GM19035 (cell line): ENCODE measurements around the gene ZNF784.
A peak's percentile ranks its signal among the peaks of the same experiment; 100 is the strongest.

Experiments used
- ATAC-seq: cut with Tn5 transposase; IDR thresholded peaks from one replicate; pipeline ENCODE4 v1.9.1; 2021; ENCODE audit not compliant: unreplicated experiment

ZNF784 gene

GRCh38 chr19:55644191-55644833 is 19.9 kb upstream of the ZNF784 start:
- ATAC-seq: no peak

DNA sequence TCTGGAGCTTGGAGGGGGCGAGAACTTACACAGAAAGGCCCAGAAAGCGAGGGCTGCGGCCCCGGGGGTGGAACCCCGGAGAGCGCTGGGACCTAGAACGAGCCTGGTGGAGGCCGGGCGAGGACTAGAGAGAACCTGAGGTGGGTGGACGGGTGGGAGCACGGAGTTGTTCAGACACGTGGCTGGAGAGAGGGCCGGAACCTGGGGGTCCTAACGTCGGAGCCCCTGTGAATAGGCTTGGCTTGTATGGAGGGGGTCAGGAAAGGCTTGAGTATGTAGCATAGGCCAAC is 19.5 kb upstream of the ZNF784 start:
- ATAC-seq: no peak

DNA sequence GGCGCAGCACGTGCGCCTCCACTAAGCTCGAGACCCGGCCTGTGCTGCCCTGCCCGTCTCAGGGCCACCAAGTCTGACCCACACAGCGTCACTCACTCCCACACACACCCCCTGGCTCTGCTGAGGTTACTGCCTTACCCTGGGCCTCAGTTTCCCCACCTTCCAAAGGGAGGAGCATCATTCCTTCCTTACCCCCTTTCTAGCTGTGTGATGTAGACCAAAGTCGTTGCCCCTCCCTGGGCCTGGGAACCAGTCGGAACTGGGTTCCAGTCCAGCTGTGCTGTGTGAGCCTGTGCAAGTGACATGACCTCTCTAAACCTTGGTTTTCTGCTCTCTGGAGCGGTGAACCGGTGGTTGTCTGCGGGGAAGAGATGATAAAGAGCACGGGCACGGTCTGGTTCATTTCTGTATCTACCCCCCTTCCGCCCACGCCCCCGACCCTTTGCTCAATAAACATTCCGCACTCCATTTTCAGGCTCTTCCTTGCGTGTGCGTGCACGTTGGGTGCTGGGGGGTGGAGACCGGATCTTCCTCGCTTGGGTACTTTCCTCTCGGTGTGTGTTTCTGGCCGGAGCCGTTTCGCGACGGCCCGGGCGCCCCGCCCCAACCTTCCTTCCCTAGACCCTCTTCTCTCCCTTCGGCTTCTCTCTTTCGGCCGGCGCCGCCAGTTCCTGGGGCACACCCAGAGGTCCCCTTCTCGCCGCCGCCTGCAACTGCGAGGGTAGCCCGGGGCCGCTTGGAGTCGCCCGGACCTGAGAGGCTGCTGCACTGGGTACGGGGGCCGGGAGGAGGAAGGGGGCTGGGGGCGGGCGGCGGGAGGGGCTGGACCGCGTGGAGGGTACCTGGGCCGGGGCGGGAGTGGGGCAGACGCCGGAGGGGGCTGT is 18.9 kb upstream of the ZNF784 start, which contains the start of gene ZNF581:
TSS of gene ZNF581 (plus strand) at position 647 of the 884 bp plus-strand sequence. CDS start 923 bp downstream, outside the sequence.
- peak; percentile 33 for ATAC-seq

GRCh38 chr19:55642153-55643002 is 18.0 kb upstream of the ZNF784 start:
- ATAC-seq: no peak

GRCh38 chr19:55641426-55642152 is 17.2 kb upstream of the ZNF784 start:
- no peak for ATAC-seq

GRCh38 chr19:55640577-55641425 is 16.4 kb upstream of the ZNF784 start, which contains the start of gene ZNF580:
Gene ZNF580, plus strand, starts transcription at chr19:55641002. Its CDS starts 1,507 bp downstream, at chr19:55642509.
- ATAC-seq: peak; percentile 38

DNA sequence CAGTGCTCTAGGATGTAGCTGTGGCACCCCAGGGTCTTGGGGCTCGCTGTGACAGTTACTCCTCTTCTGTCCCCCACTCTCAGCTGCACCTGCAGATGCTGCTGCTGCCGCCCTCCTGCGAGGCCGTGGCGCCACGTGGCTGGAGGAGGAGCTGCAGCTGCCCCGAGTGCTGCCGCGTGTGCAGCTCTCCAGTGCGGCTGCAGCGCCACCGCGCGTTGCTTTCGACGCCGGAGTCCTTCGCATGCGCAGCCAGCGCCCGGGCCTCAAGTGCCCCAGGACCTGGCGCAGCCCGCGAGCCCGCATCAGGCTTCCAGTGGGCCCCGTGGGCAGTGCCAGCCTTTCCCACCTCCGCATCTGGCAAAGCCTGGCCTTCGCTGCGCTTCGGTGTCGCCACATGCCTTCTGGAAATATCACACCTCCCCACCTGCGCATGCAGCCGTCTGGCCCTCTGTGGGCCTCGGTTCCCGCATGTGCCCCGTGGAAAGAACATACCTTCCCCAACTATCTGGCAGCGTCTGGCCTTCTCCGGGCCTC is 15.7 kb upstream of the ZNF784 start:
- ATAC-seq: peak; percentile 12

DNA sequence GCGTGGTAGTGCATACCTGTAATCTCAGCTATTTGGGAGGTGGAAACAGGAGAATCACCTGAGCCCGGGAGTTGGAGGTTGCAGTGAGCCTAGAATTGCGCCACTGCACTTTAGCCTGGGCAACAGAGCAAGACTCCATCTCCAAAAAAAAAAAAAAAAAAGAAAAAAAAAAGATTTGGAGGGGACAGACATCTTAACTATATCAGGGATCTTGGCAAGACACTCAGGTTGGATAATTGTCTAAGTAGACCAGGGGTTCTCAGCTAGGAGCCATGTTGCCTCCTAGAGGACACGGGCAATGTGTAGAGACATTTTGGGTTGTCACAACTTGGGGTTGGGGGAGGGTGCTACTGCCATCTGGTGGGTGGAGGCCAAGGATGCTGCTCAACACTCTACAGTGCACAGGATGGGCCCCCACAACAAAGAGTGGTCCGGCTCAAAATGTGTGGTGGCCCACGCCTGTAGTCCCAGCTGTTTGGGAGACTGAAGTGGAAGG is 14.5 kb upstream of the ZNF784 start:
- no peak for ATAC-seq

GRCh38 chr19:55637534-55637933 is 13.2 kb upstream of the ZNF784 start:
- no peak for ATAC-seq

DNA sequence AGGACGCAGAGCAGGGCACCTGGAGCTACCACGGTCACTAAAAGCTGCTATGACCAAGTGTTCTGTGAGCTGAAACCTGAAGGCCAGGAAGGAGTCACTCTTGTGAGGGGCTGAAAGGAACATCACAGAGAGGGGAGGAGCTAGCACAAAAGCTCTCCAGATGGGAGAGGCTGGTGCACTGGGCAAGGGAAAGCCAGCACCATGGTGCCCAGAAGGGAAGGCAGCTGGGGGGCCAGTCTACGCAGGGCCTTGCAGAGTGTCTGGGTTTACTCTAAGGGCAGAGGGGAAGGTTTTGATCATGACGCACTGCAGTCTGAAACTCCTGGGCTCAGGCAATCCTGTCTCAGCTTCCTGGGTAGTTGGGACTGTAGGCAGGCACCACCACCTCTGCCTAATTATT is 12.4 kb upstream of the ZNF784 start:
- ATAC-seq: no peak

DNA sequence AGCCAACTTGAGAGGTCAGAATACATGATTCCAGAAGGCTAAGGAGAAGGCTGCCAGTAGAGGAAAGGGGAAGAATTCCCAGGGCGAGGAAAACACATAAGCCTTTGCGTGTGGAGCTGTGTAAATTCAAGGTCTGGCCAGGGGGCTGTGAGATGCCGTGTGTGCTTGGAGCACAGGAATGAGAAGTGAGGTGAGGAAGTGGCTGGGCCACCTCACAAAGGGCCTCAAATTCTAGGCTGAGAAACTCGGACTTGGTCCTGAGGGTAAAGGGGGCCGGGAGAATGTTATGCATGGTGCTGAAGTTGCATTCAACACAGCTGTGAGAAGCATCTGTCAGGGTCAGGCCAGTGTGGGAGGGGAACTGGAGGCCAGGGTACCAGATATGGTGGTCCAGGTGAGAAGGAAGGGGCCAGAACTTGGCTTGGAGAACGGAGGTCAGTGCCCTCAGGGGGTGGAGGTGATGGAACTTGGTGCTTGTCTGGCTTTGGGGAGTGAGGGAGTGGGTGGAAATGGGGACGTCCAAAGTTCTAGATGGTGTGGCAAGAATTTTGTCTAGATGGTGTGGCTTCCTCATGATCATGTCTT is 11.6 kb upstream of the ZNF784 start:
- no peak for ATAC-seq

- no peak for ATAC-seq
Observed at GRCh38 chr19:55635334-55635717, 11.0 kb upstream of the ZNF784 start.

DNA sequence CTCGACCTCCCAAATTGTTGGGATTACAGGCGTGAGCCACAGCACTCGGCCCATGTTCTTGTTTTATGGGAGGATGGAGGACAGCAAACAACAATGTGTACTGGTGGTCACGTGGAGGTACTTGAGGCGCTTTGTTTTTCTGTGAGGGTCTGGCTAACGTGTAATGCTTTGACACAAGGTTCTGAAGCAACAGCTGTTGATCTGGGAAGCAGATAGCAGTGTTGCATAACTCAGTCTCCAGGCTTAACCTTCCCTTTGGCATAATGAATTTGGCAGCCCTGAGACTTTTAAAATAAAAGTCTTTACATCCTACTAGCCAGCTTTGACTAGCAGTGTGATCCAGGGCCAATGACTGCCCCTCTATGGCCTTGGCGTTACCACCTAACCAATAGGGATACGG is 9.5 kb upstream of the ZNF784 start:
- ATAC-seq: no peak

DNA sequence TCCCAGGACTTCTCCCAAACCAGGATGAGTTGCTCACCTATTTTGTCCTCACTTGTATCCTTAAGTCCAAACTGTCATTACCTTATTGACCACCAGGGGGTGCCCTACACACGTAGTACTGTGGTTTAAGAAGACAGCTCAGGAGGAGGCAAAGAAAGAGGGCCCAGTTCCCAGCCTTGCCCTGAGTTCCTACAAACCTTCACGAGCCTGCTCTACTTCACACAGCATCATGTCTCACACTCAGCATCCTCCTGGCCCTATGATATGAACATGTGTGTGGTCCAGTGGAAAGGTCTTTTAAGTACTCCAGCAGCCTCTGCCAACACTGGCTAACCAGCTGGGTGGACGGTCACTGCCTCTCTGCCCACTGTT is 8.1 kb upstream of the ZNF784 start:
- no peak for ATAC-seq

GRCh38 chr19:55626350-55626749 is 2.0 kb upstream of the ZNF784 start:
- ATAC-seq: no peak

GRCh38 chr19:55625004-55625326 is 599 bp upstream of the ZNF784 start:
- no peak for ATAC-seq

- ATAC-seq: no peak
Observed at GRCh38 chr19:55623561-55623960, 805 bp downstream of the ZNF784 start.

GRCh38 chr19:55623130-55623529 is 1.2 kb downstream of the ZNF784 start:
- ATAC-seq: no peak

DNA sequence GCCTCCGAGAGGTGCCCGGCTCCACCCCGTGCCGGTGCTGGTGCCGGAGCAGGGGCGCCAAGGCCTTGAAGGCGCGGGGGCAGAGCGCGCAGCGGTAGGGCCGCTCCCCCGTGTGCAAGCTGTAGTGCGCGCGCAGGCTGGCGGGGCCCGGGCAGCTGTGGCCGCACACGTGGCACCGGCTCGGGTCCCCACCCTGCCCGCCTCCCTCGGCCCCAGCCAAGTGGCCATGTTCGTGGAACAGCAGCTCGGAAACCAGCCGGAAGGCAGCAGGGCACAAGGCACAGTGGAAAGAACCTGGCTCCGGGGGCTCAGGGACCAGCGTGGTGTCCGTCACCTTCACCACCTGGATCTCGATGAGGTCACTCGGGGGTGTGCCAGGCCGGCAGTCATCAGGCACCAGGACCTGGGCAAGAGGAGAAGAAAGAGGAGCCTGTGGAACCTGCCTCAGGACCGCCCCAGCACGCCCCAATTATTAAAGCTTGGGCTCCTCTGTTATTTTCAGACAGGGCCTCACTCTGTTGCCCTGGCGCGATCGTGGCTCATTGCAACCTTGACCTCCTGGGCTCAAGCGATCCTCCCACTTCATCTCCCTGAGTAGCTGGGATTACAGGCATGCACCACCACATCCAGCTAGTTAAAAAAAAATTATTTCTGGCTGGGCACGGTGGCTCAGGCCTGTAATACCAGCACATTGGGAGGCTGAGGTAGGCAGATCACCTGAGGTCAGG is 2.0 kb downstream of the ZNF784 start:
- no peak for ATAC-seq
